Breast epithelium (tissue), 4 donors: ENCODE measurements around the gene NUCKS1. TPM values are rescaled to one million over a fixed set of nuclear protein-coding genes. Genes with fewer than 3 reads are reported as not detected.

Experiments used
- DNase-seq, 2 donors: peaks; one replicate each; pipeline ENCODE4 v3.0.0-alpha.2; 2019; ENCODE audit warnings: low spot score in 2 of 2
- H3K27ac ChIP-seq, 2 donors: fragments of 200-600 bp; sonication (generic) in 1 of 2; one replicate each; pipeline ENCODE4 v1.5.1; 2016 to 2019; ENCODE audit warnings: mild to moderate bottlenecking in 1 of 2
- H3K27me3 ChIP-seq, 2 donors: fragments of 200-600 bp; sonication (generic) in 1 of 2; one replicate each; pipeline versions ENCODE4 v1.5.1 to v1.6.0; 2017 to 2019; ENCODE audit warnings: control low read depth in 1 of 2, mild to moderate bottlenecking in 1 of 2
- H3K36me3 ChIP-seq: fragments of 200-600 bp; one replicate; pipeline ENCODE4 v1.5.1; 2019
- H3K4me1 ChIP-seq, 2 donors: fragments of 200-600 bp; sonication (generic); one replicate each; pipeline ENCODE4 v1.5.1; 2016 to 2019; ENCODE audit warnings: control low read depth in 1 of 2
- H3K4me3 ChIP-seq, 3 donors: fragments of 200-600 bp; sonication (generic); 1 replicate in 2 of 3; 2 replicates in 1 of 3; pipeline ENCODE4 v1.5.1; 2016 to 2019; ENCODE audit warnings: mild to moderate bottlenecking in 3 of 3, moderate library complexity in 2 of 3
- H3K9me3 ChIP-seq, 2 donors: fragments of 200-600 bp; sonication (generic) in 1 of 2; one replicate each; pipeline ENCODE4 v1.5.1; 2016 to 2019; ENCODE audit warnings: control low read depth in 1 of 2
- CTCF ChIP-seq, 3 donors: fragments of 450-650 bp; IDR thresholded peaks; one replicate each; pipeline ENCODE4 v1.5.1; 2016 to 2017; ENCODE audit warnings: antibody characterized with exemption in 3 of 3, mild to moderate bottlenecking in 3 of 3, moderate library complexity in 3 of 3
- POLR2A ChIP-seq: fragments of 450-650 bp; IDR thresholded peaks from one replicate; pipeline ENCODE4 v1.6.1; 2016; ENCODE audit warnings: antibody characterized with exemption, mild to moderate bottlenecking, moderate library complexity
- POLR2AphosphoS5 ChIP-seq, 3 donors: sonication (generic); formaldehyde crosslinking; IDR thresholded peaks; one replicate each; pipeline ENCODE4 v1.6.1; 2017; ENCODE audit warnings: antibody characterized with exemption in 3 of 3
- intact Hi-C: fragments of 100-400 bp; cut with DNase I; formaldehyde crosslinking; loops from one replicate; pipeline ENCODE4 v1.15.1; 2023; ENCODE audit warnings: low total_unique reads
- total RNA-seq, 3 donors: library from RNA; depleted of rRNA; stranded (reverse); fragments of >200 nt; gene quantifications; one replicate each; pipeline ENCODE4 v1.1.0, GENCODE V29; 2016

The NUCKS1 gene
- total RNA-seq, 3 donors from 2014 or later: 80.6 to 188 (median 86.9) TPM

GRCh38 chr1:205709059-205709398 lies 41.0 kb downstream of the NUCKS1 start:
- TF ChIP-seq POLR2A (no peak), CTCF (IDR thresholded peaks at IDR 0.05) (no peak), POLR2AphosphoS5 (IDR thresholded peaks at IDR 0.05) (no peak)
- Histone ChIP-seq H3K27ac (no peak overlapping the region), H3K4me1 (no peaks in the 10 kb centered on the region), H3K27me3 (no peaks in the 10 kb centered on the region), H3K4me3 (no peak overlapping the region), H3K9me3 (no peaks in the 10 kb centered on the region), H3K36me3 (no peaks in the 10 kb centered on the region)
- no peak for DNase-seq
- intact Hi-C loops: no loop called here

DNA sequence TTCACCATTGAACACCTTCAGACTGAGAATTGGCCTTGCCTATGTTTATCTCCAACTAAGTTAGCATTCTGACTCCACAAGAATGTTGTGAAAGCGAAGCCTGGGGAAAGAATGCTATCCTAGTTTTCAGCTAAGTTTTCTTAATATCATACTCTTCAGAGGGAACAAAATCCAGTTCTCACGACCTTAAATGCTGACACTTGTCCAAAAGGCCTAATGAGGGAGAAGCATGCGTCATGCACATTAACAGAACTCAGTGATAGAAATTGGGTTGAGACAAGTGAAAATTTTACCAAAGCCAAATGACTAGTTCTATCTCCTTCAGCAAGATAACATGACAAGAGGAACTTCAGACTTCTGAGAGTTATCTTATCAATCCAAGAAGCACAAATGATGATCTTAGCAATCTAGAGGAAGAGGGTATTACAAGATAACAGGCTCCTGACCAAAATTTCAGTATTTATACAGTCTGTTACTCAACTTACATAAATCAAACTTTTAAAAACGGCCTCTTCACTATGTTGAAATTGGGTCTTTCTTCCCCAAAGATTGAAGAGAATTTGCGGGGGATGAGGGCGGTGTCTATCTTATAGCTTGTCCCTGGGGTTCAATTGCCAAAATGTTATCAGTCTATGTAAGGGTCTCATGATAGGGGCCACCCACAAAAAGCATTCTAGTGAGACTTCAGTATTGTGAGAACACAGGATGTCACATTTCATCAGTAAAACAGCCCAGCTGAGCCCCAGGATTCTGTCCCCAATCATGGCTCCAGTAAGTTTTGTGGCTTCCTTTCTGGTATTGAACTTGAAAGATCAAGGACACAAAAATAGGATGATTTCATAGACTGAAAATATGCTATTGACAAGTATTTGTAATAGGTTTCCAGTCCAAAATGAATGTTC lies 43.1 kb downstream of the NUCKS1 start:
- DNase-seq: no peak
- intact Hi-C loops: no loop called here
- H3K27me3 ChIP-seq: no peaks in the 10 kb centered on the region
- H3K4me1 ChIP-seq: no peaks in the 10 kb centered on the region
- H3K27ac ChIP-seq: peak overlapping the region in 1 of 2 donors; percentile 3
- H3K36me3 ChIP-seq: no peaks in the 10 kb centered on the region
- no peaks in the 10 kb centered on the region for H3K9me3 ChIP-seq
- H3K4me3 ChIP-seq: no peak overlapping the region
- no peak for TF ChIP-seq POLR2AphosphoS5 (IDR thresholded peaks at IDR 0.05)
- TF ChIP-seq POLR2A: no peak
- no peak for TF ChIP-seq CTCF (IDR thresholded peaks at IDR 0.05)

- H3K9me3 ChIP-seq: no peaks in the 10 kb centered on the region
- intact Hi-C loops: no loop called here
- no peak for DNase-seq
- H3K27me3 ChIP-seq: no peaks in the 10 kb centered on the region
- TF ChIP-seq CTCF (IDR thresholded peaks at IDR 0.05): no peak
- TF ChIP-seq POLR2A: no peak
- no peak for TF ChIP-seq POLR2AphosphoS5 (IDR thresholded peaks at IDR 0.05)
- H3K27ac ChIP-seq: no peak overlapping the region
- H3K36me3 ChIP-seq: no peaks in the 10 kb centered on the region
- H3K4me3 ChIP-seq: no peak overlapping the region
- no peaks in the 10 kb centered on the region for H3K4me1 ChIP-seq
These were observed 45.1 kb downstream of the NUCKS1 start for GRCh38 chr1:205704903-205705302.

- H3K4me3 ChIP-seq: no peak overlapping the region
- no peaks in the 10 kb centered on the region for H3K36me3 ChIP-seq
- H3K27me3 ChIP-seq: no peaks in the 10 kb centered on the region
- DNase-seq: no peak
- H3K4me1 ChIP-seq: no peaks in the 10 kb centered on the region
- intact Hi-C loops: no loop called here
- H3K27ac ChIP-seq: no peak overlapping the region
- no peak for TF ChIP-seq POLR2A
- no peaks in the 10 kb centered on the region for H3K9me3 ChIP-seq
These were observed 46.9 kb downstream of the NUCKS1 start for GRCh38 chr1:205703072-205703471.

- Histone ChIP-seq H3K27me3 (no peaks in the 10 kb centered on the region), H3K4me3 (no peak overlapping the region), H3K9me3 (no peaks in the 10 kb centered on the region), H3K27ac (no peak overlapping the region), H3K4me1 (no peaks in the 10 kb centered on the region), H3K36me3 (no peaks in the 10 kb centered on the region)
- no peak for TF ChIP-seq CTCF (IDR thresholded peaks at IDR 0.05)
- TF ChIP-seq POLR2A: no peak
- TF ChIP-seq POLR2AphosphoS5 (IDR thresholded peaks at IDR 0.05): no peak
- intact Hi-C loops: no loop called here
- no peak for DNase-seq
These were observed 48.1 kb downstream of the NUCKS1 start for GRCh38 chr1:205701891-205702290.
